HG03095 (cell line): Measurements from ENCODE around the gene TPM3.
"Not testable (repeated sequence)": the region's sequence is repeated elsewhere in the genome, so short reads cannot be mapped to it uniquely, and the experiment has no call there.

Source experiments
- ATAC-seq: cut with Tn5 transposase; IDR thresholded peaks from one replicate; pipeline ENCODE4 v1.9.1; 2021; ENCODE audit warnings: moderate library complexity; ENCODE audit not compliant: unreplicated experiment

Gene TPM3

GRCh38 chr1:154170547-154171222, 21.2 kb downstream of the TPM3 start:
- ATAC-seq = no peak

DNA sequence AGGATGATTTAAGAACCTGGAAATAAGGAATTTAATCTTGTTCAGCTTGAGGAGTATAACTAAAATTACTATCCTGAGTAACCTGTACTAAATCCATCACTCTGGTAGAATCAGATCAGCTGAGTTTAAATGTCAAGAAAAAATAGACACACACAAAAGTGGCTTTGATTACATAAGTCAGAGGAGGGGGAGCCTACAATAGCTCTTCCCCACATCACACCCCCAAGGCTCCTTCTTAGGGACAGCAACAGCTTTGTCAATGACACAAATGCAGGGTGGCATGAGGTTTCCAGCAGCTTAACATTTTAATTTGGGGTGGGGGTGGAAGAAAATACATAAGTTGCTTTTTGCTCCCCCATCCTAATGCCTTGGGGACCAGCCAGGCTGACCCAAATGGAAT, 24.4 kb downstream of the TPM3 start:
- no peak for ATAC-seq

DNA sequence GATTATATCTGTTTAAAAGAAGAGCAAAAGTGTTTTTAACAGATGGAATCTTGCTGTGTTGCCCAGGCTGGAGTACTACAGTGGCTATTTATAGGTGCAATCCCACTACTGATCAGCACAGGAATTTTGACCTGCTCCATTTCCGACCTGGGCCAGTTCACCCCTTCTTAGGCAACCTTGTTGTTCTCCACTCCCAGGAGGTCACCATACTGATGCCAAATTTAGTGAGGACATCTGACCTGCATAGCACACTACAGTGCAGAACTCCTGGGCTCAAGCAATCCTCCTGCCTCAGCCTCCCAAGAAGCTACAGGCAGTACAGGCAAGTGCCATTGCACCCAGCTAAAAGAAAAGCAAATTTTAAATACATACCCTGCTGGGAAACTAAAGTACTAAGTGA, 25.7 kb downstream of the TPM3 start:
- ATAC-seq = no peak

DNA sequence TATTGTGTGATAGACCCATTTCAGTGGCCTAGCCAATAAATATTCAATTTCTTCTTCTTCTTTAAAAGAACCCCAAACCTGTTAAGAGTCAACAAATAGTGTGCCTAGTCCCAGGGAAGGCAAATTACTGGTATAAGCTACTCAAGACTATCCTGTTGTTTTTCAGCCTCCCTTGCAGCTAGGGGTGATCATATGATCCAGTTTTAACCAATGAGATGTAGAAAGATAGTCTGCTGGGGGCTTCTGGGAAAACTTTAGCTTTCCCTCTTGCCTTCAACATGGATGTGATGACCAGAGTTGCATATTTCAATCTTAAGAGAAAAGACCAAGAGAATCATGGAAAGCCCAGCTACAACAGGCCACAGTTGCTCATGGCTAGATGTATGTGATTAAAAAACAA, 32.3 kb downstream of the TPM3 start:
- ATAC-seq = no peak

DNA sequence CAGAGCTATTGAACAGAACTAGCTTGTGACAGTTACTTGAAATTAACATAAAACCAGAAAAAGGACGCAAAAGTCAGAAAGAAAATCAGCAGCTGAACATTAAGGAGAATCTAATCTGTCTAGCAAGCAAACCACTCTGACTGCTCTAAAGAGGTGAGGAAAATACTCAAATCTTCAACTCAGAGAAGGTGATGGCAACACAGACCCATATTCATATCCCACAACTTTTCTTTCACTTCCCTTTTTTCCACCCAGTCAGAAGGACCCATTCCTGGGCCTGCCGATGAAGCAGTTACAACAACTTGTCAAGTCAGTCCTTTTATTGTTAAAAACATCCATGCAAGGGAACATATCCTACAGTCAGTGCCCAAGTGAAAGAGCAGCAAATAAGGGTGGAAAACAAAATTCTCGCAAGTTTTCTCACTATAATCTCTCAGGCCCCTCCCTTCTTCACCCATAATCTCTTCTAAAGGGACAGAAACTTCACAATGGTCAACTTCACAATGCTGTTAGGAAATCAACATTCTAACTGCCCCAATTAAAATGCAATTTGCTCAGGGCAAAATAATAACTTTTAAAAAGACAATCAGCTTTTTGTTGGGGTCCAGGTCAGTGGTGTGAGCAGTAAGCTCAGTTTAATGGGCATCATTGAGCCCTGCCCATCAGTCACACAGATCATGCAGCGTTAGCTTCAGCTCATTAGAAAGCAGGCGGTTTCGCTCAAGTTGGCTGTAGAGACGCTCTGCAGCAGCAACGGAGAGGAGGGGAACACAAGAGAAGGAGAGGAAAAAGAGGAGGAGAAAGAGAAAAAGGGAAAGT, 33.4 kb downstream of the TPM3 start:
- ATAC-seq = no peak

DNA sequence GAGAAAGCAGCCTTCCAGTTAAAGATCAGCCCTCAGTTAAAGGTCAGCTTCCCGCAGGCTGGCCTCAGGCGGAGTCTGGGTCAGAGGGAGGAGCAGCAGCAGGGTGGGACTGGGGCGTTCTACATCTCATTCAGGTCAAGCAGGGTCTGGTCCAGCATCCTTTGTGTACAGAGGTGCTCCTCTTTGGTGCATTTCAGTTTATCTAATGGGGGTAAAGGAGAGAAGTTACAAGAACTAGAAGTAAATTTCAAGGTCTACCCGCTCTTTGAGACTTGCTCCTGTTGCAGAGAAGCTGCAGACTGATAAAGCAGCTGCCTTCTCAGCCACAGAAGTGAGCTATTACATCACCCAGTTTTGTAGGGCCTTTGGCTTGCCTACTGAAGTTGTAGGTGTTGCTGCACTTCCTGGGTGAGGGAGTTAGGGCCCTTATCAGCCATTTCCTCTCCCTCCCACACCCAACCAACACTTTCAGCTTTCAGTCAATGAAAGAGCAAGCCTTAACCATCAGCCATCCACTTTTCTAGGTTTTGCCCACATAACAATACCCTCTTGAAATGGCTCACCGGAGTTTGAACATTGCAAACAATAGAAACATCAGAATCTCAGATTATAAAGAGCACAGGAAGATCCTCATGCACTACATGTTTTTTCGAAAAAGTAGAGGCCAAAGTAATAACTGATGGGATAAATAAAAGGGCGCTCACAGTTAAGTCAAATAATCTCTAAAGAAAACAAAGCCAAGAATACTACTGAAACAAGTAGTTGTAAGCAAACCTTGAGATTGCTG, 34.2 kb downstream of the TPM3 start:
- ATAC-seq = peak; percentile 68

- no peak for ATAC-seq
Observed at GRCh38 chr1:154155251-154155650, 36.6 kb downstream of the TPM3 start.

DNA sequence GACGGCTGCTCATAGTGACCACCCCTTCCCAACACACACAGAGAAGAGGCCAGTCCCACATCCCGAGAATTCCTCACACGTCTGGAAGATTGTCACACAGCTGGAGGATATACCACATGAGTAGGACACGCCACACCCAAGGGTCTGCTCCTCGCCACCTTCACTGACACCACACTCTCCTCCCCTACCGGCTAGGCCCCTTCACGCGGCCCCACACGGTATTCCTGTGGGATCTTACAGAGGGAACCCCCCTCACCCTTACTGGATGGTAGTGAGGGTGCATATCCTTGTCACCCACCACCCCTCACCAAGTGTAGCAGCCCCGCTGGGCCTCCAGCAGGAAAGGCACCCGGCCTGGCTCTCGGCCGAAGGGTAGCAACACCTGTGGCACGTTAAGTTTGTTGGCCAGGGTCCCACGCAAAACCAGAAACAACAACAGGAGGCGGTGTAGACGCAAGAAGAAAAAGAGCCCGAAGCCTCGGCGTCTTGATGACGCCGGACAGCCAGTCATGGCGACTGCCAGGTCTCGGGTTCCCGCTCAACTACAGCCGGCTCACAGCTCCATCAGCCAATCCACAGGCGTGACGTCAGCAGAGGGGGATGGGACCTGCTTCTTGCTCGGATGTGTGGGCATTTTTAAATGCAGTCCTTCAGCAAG, 37.2 kb downstream of the TPM3 start, which contains the start of gene NUP210L:
TSS of gene NUP210L (minus strand) at position 540 of the 658 bp plus-strand sequence.
- ATAC-seq = no peak

DNA sequence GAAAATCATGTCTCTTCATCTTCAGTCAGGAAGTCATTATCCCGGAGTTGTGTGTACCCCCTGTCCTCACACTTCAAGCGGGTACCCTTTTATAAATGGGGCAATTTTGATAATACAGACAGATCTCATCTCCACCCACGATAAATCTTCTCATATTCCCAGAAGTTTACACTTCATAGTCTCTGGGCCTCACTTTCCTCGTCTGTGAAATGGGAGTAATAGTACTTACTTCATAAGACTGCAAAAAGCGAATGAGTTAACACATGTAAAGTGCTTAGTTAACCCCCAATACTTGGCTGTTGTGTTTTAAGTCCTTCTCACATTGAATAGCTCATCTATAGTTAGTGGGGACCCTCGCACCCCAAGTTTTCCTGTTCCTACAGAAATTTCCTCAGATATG, 37.8 kb downstream of the TPM3 start:
- ATAC-seq = no peak

- no peak for ATAC-seq
Observed at GRCh38 chr1:154151311-154151710, 40.6 kb downstream of the TPM3 start.

DNA sequence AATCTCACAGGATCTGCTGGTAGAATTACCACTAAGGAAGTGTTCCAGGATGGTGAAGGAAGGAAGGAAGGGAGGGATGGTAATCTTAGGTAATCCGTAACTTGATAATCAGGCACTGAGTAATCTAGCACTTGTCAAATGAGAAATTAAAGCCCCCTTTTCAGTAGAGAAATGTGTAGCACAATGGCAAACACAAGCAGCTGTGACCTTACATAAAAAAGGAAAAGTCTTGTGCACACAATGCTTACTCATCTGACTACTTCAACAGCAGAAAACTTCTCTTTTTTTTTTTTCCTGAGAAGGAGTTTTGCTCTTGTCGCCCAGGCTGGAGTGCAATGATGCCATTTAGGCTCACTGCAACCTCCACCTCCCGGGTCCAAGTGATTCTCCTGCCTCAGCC, 43.1 kb downstream of the TPM3 start:
- ATAC-seq = no peak

DNA sequence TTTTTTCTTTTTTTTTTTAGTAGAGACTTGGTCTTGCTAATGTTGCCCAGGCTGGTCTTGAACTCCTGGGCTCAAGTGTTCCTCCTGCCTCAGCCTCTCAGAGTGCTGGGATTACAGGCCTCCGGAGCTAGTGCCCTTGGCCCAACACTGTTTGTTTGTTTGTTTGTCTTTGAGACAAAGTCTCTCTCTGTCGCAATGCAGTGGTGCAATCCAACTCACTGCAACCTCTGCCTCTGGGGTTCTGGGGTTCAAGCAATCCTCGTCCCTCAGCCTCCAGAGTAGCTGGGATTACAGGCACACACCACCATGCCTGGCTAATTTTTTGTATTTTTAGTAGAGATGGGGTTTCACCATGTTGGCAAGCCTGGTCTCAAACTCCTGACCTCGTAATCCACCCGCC, 44.4 kb downstream of the TPM3 start:
- not testable (repeated sequence) for ATAC-seq

- ATAC-seq = no peak
Observed at GRCh38 chr1:154145986-154146385, 45.9 kb downstream of the TPM3 start.

DNA sequence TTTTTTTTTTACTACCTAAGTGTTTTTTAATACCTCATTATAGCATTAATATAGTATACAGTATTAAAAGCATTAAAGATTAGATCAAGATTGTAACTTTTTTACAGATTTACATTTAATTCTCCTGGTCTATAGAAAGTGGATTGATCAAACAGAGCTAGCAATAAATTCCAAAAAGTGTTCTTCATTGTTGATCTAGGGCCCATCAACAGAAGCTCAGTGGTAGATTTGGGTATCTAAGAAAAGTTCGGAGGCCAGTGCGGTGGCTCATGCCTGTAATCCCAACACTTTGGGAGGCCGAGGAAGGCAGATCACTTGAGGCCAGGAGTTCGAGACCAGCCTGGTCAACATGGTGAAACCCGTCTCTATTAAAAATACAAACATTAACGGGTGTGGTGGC, 49.5 kb downstream of the TPM3 start:
- ATAC-seq = no peak

DNA sequence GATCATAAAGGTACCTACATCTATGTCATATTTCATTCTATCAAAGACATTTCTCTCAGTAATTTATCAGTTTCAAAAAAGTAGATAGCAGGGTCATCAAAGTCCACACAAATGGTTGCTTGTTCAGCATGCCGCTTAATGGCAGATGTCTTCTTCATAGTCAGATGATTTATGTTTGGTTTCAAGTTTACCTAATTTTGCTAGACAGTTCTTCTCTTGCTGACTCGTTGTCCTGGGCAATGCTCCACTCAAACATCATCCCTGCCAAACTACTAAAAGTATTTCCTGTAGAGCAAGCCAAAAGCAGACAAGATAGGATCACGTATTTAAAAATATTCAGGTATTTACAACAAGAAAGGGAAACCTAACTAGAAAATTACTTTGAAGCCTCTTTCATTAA, 50.7 kb downstream of the TPM3 start:
- ATAC-seq = no peak

GRCh38 chr1:154137888-154138287, 54.0 kb downstream of the TPM3 start:
- no peak for ATAC-seq

- ATAC-seq = no peak
Observed at GRCh38 chr1:154133256-154133655, 58.6 kb downstream of the TPM3 start.

DNA sequence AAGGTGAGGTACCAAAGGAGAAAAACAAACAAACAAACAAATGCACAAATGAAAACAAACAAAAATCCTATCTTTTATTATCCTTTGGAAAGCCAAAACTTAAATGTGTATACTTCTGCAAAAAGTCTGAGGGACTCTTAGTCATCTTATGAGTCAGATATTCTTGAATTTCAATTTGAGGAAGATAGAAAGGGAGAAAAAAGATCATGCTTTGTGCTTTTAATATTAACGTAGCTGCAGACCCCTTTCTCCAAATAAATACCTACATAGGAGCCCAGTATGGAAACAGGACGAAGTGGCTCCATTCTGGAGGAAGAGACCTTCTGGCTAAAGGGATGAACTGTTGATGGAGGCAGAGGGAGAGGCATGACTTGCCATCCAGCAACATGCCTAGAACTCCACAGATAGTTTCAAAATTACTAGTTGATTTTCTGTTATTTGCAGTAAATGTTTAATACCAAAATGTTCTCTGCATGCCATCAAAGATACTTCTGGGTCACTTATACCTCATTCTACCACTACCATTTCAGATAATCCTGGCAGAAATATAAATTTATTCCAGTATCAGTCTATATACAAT, 62.4 kb downstream of the TPM3 start:
- ATAC-seq = no peak

DNA sequence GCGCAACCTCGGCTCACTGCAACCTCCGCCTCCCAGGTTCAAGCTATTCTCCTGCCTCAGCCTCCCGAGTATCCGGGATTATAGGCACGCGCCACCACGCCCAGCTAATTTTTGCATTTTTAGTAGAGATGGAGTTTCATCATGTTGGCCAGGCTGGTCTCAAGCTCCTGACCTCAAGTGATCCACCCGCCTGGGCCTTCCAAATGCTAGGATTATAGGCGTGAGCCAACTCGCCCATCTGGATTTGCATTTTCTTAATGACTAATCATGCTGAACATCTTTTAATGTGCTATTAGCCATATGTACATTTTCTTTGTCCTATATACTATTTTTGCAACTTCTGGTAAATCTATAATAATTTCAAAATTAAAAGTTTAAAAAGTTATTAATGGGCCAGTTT, 68.7 kb downstream of the TPM3 start:
- ATAC-seq = not testable (repeated sequence)

- no peak for ATAC-seq
Observed at GRCh38 chr1:154117642-154118041, 74.3 kb downstream of the TPM3 start.

- ATAC-seq = no peak
Observed at GRCh38 chr1:154115180-154115579, 76.7 kb downstream of the TPM3 start.
